Measurements from ENCODE around the gene ING5.

ING5 gene

GRCh38 chr2:241760301-241760771 lies 58.5 kb downstream of the ING5 start:
- DNase-seq (ENCODE audit: low read depth in 2 of 2) = no peak

- DNase-seq (ENCODE audit: low read depth in 2 of 2) = no peak
These were observed 60.6 kb downstream of the ING5 start for GRCh38 chr2:241762321-241762932.

DNA sequence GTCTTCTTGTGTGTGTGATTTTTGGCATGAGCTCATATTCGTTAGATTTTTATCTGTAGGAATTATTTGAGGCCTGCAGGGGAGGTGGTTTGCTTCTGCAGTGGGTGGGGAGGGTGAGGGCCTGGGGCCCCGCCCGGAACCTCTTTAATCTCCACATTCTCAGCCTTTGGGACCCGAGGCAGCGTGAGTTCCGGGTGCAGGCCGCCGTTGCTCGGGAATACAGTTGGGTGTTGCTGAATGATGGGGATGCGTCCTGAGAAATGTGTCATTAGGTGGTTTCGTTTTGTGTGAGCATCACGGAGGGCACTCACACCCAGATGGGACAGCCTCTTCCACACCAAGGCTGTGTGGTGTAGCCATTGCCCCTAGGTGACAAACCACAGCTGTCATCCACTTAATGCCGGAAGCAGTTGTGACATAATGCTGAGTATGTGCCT lies 61.1 kb downstream of the ING5 start:
- DNase-seq (ENCODE audit: low read depth in 2 of 2) = peak; percentile 42 to 51

DNA sequence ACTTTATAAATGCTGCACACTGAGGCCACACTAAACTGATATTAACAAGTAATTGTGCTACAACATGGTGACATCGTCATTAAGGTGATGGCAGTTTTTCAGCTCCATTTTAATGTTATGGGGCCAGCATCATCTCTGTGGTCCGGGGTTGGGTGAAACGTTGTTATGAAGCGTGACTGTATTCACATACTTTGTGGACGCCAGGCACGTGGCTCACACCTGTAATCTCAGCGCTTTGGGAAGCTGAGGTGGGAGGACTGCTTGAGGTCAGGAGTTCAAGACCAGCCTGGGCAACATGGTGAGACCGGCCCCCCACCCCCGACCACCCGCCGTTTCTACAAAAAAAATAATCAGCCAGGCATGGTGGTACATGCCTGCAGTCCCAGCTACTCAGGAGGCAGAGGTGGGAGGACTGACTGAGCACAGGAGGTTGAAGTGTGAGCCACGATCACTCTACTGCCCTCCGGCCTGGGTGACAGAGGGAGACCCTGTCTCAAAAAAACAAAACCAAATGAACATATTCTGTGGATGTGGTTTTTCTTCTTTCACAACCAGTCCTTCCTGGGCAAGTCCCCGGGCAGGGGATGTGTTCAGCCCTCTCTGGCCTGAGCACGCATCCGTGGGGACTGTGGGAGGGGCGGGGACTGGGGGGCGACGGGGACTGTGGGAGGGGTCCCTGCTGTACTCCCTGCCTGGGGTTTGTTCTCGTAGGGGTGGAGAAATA lies 61.9 kb downstream of the ING5 start:
- no peak for DNase-seq (ENCODE audit: low read depth in 2 of 2)

DNA sequence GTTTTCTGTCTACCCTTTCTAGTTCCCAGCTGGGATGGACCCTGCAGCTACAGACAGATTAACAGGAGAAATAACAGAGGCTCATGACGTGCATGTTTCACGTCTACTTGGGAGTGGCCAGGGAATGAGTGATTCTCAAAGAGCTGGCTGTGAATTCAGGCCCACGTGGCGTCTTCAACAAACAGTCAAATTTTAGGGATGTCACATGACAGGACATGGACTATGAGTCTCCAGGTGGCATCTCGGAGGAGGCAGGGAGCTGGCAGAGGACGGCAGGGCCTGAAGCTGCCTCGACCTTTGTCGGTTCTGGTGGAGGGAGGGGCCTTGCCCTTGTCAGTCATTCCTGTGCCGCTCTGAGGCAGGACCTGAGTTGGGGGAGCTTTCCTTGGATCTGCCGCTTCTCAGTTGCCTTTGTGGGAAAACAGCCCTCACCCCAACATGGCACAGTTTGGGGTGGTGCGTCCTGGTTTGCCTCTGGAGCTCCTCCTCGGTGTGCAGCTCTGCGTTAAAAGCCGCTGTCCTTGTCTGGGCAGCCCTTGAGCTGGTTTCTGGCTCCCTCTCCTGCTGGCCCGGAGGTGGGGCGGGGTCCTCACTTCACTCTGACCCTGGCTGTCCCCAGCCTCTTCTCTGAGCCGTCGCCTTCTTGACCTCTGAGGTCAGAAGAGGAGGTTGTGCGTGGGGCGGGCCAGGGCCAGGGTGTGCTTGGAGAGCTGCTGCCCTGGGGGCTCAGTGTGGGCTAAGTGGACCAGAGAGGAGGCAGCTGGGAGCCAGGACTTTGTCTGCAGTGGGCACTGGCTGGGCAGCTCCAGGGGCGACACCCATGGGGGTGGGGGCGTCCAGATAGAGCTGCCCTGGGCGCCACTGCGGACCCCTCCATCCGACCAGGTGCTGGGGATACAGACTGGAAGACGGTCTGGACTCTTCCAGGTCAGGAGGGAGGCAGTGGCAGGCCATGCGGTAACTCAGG lies 62.7 kb downstream of the ING5 start:
- DNase-seq (ENCODE audit: low read depth in 2 of 2) = no peak

- DNase-seq (ENCODE audit: low read depth in 2 of 2) = no peak
These were observed 65.8 kb downstream of the ING5 start for GRCh38 chr2:241767464-241768250.

- no peak for DNase-seq (ENCODE audit: low read depth in 2 of 2)
These were observed 66.4 kb downstream of the ING5 start for GRCh38 chr2:241768251-241768711.

GRCh38 chr2:241768850-241769249 lies 67.0 kb downstream of the ING5 start:
- DNase-seq (ENCODE audit: low read depth in 2 of 2) = no peak

DNA sequence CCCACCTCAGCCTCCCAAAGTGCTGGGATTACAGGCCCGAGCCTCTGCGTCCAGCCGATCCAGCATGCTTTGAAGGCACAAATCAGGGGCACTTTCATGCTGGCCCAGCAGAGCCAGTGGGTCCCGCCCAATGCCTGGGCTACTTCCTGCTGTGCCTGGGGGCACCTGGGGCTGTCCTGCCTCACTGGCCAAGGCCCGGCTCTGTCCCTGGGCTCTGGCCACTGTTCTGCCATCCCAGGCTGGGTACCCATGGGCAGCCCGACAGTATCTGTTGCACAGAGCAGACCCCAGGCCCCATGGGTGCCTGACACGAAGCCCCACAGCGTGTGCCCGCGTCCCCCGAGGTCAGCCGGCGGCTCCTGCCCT lies 68.0 kb downstream of the ING5 start:
- no peak for DNase-seq (ENCODE audit: low read depth in 2 of 2)

DNA sequence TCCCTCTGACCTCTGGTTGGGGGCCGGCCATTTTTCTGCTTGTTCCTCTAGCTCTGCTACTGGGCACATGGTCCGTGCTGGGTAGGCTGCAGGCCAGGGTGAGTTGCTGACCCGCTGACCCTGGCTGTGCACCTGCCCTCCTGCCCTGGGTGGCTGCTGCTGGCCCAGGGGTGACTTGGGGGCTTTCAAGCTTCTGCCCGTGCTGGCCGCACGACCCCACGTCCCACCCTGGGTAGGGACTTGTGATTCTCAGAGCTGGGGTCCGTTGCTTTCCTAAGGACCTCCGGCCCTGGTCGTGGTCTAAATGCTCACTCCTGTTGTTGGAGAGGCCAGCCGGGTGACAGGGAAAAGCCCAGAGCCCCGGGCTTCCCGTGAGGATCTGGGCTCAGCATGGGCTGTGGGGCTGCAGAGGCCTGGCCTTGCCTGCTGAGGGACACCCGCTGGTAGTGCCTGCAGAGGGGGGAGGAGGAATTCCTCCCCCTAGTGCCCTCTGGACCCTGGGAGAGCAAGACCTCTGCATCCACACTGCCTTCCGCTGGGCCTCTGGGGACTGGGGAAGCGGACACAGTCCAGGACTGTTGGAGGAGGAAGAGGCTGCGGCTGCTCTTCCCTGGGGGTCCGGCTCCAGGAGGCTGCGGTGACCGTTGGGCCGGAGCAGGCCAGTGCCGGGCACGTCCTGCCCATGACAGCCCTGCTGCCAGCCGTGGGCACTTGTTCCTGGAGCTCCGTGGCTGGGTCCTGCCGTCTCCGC lies 68.5 kb downstream of the ING5 start:
- DNase-seq (ENCODE audit: low read depth in 2 of 2) = no peak

GRCh38 chr2:241770936-241771285 lies 69.1 kb downstream of the ING5 start:
- no peak for DNase-seq (ENCODE audit: low read depth in 2 of 2)

- no peak for DNase-seq (ENCODE audit: low read depth in 2 of 2)
These were observed 69.6 kb downstream of the ING5 start for GRCh38 chr2:241771286-241772062.

- DNase-seq (ENCODE audit: low read depth in 2 of 2) = no peak
These were observed 70.2 kb downstream of the ING5 start for GRCh38 chr2:241772063-241772499.

- no peak for DNase-seq (ENCODE audit: low read depth in 2 of 2)
These were observed 71.9 kb downstream of the ING5 start for GRCh38 chr2:241773511-241774418.

DNA sequence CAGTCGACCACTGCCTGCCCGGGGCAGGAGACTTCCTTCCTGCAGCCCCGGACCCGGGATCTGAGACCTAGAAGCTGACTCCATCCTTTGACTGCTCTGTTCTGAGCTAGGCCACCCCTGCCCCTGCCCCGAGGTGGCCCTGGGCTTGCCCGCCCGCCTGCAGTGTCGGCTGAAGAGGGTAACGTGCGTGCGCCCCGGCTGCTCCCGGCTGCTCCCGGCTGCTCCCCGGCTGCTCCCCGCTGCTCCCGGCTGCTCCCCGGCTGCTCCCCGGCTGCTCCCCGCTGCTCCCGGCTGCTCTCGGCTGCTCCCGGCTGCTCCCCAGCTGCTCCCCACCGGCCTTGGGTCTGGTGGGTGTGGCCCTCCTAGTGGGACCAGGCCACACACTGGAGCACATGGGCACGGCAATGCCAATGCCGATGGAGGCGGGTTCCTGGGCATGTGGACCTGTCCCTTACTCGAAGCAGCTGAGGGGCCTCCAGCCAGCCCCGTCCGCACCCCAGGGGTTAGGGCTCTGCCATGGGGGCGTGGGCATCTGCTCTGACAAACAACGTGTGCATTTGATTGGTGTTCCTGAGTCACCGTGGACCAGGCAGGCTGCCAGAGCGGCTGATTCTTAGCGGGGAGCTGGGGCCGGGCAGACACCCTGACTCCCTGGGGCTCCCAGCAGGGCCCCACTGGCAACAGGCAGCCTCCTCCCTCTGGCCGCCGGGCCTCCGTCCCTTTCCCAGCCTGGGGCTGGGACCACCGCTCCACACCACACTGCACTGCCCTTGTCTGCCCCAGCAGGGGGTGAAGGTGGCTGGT lies 72.8 kb downstream of the ING5 start:
- DNase-seq (ENCODE audit: low read depth in 2 of 2) = no peak

- DNase-seq (ENCODE audit: low read depth in 2 of 2) = no peak
These were observed 73.7 kb downstream of the ING5 start for GRCh38 chr2:241775223-241776177.

Data from stimulated activated CD8-positive, alpha-beta memory T cell treated with anti-CD3 and anti-CD28 coated beads, Interleukin-7, amount 100 ng/mL, for 1 hour (primary cell).